IPS-NIHi11 (cell line): ENCODE data around the gene EVL.
"Not testable (repeated sequence)": the region's sequence is repeated elsewhere in the genome, so short reads cannot be mapped to it uniquely, and the experiment has no call there.

ENCODE experiments used
- DNase-seq: peaks from one replicate; pipeline ENCODE4 v3.0.0; 2012; ENCODE audit warnings: mixed read lengths, low spot score

EVL gene

GRCh38 chr14:100039903-100040302 lies 25.3 kb upstream of the EVL start:
- no peak for DNase-seq

- DNase-seq, result no peak
Observed at GRCh38 chr14:100041271-100041670, 24.0 kb upstream of the EVL start.

GRCh38 chr14:100042286-100042685 lies 22.9 kb upstream of the EVL start:
- no peak for DNase-seq

- DNase-seq, result no peak
Observed at GRCh38 chr14:100045642-100046344, 19.4 kb upstream of the EVL start.

- no peak for DNase-seq
Observed at GRCh38 chr14:100047600-100047999, 17.6 kb upstream of the EVL start.

GRCh38 chr14:100048786-100049185 lies 16.4 kb upstream of the EVL start:
- DNase-seq, result no peak

- DNase-seq, result no peak
Observed at GRCh38 chr14:100049220-100049619, 16.0 kb upstream of the EVL start.

GRCh38 chr14:100051103-100051502 lies 14.1 kb upstream of the EVL start:
- DNase-seq, result no peak

GRCh38 chr14:100051543-100051942 lies 13.7 kb upstream of the EVL start:
- DNase-seq, result no peak

- DNase-seq, result no peak
Observed at GRCh38 chr14:100052819-100053218, 12.4 kb upstream of the EVL start.

GRCh38 chr14:100054316-100055075 lies 10.7 kb upstream of the EVL start:
- DNase-seq, result no peak

- no peak for DNase-seq
Observed at GRCh38 chr14:100056431-100056830, 8.8 kb upstream of the EVL start.

GRCh38 chr14:100056964-100057795 lies 8.0 kb upstream of the EVL start:
- DNase-seq, result peak; percentile 45

- DNase-seq, result no peak
Observed at GRCh38 chr14:100058777-100059437, 6.3 kb upstream of the EVL start.

- no peak for DNase-seq
Observed at GRCh38 chr14:100059438-100059781, 5.8 kb upstream of the EVL start.

- DNase-seq, result no peak
Observed at GRCh38 chr14:100060760-100061159, 4.5 kb upstream of the EVL start.

GRCh38 chr14:100062590-100062989 lies 2.6 kb upstream of the EVL start:
- DNase-seq, result no peak

- no peak for DNase-seq
Observed at GRCh38 chr14:100063314-100063941, 1.8 kb upstream of the EVL start.

- not testable (repeated sequence) for DNase-seq
Observed at GRCh38 chr14:100064335-100065092, 708 bp upstream of the EVL start.

GRCh38 chr14:100065942-100066574 lies 836 bp downstream of the EVL start:
- no peak for DNase-seq

GRCh38 chr14:100066962-100067361 lies 1.7 kb downstream of the EVL start:
- DNase-seq, result no peak
